ENCODE data around the gene DNAH8.

DNAH8 gene

DNA sequence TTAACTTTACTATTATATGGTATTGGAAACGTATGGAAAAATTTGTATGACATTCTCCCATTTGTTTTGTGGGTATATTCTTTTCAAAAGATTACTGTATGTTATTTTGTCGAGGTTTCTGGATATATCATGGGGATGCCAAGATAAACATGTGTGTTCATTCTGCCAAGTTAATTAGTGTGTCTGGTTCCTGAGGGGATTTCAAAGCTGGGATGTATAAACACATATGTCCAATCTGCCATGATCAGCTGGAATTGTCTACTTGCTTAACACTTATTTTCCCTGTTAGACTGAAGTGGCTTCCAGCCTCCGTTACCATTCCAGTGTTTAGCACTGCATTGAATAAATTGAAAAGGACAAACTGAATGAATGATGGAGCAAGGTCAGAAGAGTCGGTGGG, 86.2 kb downstream of the DNAH8 start:
- no peak for DNase-seq

DNA sequence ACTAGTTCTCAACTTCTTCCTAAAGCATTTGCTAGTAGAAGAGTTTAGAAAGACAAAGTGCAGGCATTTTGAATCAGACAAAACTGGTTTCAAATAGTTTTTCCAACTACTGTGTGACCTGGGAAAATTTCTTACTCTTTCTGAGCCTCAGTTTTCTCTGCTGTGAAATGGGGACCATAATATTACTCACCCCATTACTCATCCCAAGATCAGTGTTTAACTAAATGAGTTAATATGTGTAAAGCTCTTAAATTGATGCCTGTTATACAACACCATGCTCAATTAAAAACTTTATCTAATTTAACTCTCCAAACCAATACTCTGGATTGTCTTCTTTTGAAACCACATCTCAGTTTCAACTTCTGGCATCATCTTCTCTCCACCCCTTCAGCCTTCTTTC, 87.4 kb downstream of the DNAH8 start:
- DNase-seq, result no peak

DNA sequence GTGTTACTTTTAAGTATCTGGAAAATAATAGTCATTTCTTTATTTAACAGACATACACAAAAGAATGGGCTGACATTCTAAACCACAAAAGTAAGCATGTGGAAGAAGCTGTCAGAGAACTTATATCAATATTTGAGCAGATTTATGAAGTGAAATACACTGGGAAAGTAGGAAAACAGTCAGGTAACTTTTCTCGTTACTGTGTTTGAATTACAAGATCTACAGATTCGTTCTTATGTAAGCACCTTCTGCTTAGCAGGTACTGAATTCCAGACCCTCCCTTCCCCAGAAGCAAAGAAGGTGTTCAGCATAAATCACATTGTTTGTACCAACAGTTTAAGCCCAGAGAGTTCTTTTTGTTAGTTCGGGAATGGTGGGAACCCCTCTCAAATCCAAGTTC, 88.0 kb downstream of the DNAH8 start:
- DNase-seq, result no peak

DNA sequence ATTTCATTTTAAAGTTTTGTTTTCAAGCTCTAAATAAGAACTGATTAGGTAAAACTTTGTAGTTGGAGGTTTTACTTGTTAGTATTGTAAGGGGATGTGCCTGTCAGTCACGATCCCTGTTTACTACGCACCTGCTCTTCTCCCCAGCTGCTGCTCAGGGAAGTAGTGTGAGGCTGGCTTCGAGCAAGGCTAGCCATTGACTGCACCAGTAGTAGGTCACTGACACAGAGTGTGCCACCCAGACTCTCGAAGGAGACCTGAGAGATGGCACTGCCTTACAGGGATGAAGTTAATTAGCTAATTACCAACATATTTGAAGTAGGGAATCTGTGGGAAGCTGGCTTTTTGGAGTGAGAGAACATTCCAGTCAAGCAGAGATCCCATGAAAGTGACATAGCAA, 89.2 kb downstream of the DNAH8 start:
- no peak for DNase-seq

DNA sequence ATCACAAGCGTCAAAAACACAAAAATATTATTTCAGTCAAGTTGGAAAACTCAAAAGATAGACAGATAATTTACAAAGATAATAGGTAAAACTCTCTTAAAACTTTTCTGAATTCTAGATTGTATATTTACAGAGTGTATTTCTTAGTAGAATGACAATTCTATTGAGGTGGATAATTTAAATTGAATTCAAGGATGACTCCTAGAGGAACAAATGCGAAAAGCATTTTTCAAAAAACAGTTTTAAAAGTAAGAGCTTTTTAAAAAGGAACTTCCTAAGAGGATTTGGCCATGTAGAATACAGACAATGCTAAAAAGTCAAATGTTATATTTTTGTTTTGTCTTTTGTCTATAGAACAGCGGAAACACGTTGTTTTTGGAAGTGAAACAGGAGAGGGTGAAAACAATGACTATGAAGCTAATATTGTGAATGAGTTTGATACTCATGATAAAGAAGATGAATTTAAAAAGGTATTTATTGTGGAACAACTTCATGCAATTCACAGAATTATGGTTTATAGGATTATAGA, 90.1 kb downstream of the DNAH8 start:
- DNase-seq, result no peak

DNA sequence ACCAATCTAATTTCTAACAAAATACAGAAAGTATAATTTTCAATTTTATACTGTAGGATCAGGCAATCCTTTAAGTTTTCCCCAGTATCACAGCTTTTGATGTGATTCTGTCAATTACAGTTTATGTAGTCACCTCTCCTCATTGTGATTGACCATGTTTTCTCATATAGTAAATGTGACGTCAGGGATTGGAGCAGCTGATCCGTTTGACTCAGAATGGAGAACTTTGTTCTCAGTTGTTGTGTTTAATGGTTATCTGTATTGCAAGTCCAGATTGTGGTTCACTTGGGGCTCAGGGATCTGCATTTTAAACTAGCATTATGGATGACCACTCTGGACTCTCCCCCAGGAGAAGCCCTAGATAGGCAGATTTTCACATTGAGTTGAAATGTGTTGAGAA, 90.6 kb downstream of the DNAH8 start:
- no peak for DNase-seq

DNA sequence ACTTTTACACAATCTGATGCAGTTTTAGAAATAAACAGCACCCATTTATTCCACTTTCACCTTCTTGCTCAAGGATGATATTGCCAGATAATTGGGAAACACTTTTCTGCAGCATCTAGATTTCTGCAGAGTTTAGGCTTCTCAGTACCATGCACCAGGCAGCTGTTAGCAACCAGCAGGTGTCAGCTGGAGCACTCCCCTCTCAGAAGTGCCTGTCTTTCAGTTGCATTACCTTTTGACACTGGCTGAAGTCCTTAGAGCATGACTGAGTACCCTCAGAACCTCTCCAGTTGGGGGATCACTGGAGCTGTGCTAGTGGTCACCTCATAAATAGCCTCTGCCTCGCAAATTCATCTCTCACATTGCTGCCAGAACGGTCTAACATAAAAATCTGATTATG, 91.2 kb downstream of the DNAH8 start:
- no peak for DNase-seq

DNA sequence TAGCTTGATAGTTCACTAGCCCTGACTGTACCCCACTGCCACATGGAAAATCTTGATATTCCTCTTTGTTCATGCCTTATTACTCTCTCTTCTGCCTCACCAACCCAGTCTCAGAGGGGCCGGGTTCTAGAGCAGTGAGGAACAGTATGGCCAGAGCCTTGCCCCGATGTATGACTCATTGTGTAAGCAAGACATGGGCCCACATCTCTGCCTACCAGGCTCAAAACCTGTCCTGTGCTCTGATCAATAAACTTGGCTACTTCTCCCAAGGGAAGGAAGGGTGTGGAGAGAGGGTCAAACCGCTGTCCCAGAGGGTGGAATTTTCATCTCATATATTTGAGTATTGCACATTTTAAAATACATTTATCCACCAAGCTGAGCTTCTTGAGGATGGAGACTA, 91.7 kb downstream of the DNAH8 start:
- no peak for DNase-seq

DNA sequence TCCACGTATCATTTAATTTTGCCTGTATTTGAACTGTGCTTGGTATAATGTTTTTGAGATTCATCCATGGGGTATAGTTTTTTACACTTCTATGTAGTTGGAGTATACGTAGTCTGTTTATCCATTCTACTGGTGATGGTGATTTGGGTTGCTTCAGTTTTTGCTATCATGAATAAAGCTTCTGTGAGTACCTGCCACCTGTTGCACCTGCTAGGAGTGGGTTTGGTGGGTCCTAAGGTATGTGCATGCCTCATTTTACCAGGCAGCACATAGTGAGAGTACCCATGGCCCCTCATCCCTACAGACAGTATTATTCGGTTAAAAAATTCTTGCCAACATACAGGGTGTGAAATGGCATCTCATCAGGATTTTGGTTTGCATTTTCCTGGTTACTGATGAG, 92.9 kb downstream of the DNAH8 start:
- no peak for DNase-seq

DNA sequence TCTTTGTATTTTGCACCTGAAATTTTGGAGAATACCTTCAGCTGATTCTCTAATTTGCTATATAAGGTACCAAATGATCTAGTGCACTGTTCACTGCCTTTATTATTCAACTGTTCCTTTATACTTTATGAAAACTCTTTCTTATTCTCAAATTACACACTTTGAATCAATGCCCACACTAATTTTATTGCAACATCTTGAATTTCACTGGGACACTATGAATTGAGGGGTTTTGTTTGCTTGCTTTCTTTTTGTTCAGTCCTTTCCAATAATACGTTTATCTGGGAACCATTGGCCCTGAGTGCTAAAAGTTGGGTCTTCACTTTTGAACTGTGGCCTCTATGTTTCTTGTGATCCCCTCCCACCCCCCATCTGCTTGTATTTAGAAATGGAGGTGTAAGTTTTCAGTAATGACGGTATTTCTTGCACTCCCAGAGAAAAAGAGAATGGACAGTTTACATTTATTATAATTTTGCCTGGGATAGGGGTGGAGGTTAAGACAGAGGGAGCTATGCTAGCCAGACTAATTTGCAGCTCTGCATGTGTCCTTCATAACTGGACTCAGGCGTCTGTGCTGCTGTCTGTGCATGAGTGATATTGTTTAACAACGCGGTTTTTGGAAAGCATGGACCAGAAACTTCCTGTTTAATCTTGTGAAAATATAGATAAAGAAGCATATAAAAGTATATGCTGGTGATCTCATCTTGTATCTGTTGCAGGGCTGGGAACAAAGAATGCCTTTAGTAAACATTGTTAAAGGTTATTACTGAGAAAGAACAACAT, 98.1 kb downstream of the DNAH8 start:
- DNase-seq, result peak; percentile 16

DNA sequence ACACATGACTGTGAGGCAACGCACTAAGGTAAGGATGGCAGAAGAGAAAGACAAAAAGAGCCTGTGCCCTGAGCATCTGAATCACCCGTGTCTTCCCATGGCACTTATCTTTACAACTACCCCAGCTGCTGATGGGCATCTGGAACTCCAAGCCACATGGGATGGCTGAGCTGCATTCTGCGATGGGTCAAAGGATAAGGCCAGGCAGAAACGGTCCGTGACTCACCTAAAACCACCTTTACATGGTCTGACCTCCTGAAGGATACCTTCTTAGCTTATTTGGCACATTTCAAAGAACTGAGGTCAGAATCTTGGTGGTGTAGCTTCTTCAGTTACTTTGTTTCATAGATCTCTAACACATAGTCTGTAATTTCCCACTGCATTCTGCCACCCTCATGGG, 99.7 kb downstream of the DNAH8 start:
- DNase-seq, result no peak

DNA sequence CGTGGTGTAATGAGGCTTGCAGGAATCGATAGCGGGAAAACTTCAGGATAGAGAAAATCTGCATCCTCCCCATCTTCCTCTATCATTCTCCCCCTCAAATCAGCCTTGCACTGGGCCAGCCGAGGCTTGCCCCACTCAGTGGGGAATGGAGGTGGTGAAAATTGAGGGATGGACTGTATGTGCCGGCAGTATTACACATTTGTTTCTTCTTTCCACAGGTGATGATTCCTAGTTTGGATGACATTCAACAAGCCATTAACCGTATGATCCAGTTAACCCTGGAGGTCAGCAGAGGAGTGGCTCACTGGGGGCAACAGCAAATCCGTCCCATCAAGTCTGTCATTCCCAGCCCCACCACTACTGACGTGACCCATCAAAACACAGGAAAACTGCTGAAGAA, 100.1 kb downstream of the DNAH8 start:
- no peak for DNase-seq

DNA sequence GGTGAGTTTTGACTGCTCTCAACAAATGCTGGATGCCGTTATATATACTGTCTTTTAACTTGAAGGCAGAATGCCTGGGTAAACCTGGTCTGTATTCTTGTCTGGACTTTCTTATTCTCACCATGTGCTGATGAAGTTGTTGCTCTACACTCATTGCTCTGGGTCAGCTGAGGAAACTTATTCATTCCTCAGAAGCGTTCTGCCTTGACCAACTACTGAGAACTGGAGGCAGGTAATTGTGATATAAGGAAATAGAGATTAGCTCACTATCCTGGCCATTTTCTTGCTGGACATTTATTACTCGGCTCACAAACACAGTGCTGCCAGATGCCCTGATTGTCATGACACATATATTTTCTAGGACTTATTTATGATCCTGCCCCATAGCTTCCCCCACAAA, 103.6 kb downstream of the DNAH8 start:
- no peak for DNase-seq

DNA sequence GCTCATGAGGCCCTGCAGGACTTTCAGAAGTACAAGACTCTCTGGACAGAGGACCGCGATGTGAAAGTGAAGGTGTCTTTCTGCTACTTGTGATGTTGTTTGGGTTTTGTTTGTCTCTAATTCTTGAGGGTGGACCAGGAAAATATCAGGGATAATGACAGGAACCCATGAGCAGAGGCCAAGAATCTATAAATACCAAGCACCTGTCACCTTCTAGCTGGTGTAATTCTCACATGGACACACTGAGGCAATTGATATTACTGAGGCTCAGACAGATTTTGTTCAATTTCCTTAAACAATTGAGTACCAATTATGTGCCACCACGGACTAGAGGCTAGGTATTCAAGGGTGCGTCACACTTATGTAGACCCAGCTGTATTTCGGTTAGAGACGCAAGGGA, 107.9 kb downstream of the DNAH8 start:
- DNase-seq, result no peak

DNA sequence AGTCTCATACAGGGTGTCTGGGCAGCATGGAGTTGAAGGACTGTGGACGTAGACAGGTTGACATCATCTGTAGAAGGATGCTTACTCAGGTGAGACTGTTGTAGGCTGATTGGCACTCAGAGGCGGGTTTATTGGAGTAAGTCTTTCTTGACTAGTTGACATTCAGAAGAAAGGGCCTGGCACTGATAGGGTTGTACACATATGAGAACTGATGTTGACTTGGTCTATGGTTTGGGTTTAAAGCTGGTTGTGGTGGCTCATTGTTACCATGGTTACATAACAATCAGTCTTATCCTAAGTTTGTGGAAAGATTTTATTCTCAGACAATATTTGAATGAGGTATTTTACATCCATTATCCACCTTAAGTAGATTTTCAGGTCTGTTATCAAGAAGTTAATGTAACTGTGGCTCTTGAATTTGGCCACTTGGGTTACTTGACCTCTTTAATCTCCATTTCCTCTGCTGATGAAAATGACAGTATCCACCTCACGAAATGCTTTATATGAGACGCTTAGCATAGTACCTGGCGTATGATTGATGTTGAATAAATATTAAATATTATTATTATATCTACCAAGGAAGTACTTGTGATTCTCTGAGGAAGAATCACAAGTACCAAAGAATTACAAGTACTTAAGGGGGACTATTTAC, 109.3 kb downstream of the DNAH8 start:
- no peak for DNase-seq

DNA sequence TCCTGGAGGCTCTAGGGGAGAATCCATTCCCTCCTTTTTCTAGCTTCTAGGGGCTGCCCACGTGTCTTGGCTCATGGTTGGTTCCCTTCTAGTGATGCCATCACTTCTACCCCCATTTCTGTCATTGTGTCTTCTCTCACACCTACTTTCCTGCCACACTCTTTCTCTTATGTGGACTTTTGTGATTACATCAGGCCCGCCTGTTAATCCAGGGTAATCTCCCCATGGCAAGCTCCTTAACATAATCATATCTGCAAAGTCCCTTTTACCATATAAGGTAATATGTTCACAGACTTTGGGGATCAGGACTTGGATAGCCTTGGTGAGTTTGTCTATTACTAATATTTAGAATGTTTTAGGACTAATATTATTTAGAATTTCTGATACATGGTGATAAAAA, 111.9 kb downstream of the DNAH8 start:
- no peak for DNase-seq

DNA sequence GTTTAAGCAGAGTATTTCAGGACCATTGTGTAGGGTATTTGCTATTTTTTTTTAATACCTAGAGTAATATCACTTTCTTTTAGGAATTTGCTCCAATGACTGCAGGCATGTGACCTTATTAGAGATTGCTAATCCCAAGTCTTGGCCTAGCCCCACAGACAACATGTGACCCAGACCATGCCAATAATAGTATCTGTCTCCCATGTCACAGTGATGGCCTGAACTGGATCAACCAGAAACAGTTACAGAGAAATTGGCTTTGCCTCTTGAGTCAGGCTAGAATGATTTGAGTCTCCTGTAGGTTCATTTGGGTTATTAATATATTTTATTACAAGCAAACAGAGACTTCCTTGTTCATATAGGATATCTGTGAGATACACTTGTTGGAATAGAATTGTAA, 116.8 kb downstream of the DNAH8 start:
- no peak for DNase-seq

DNA sequence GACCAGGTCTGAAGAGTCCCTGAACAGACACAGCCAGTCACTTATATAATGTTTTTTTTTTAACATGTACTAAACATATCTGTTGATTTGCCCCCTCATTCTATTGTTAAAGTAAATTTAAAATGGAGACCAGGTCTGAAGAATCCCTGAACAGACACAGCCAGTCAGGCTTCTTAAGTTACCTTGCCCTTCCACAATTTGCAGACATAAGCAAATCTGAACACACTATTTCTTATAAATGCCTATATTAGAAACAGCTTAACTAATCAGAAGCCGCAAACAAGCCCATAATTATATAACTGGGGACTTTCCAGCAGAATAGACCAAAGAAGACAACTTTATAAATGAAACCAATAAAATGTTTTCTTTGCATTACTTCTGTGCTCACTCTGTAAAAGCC, 118.2 kb downstream of the DNAH8 start:
- DNase-seq, result no peak

DNA sequence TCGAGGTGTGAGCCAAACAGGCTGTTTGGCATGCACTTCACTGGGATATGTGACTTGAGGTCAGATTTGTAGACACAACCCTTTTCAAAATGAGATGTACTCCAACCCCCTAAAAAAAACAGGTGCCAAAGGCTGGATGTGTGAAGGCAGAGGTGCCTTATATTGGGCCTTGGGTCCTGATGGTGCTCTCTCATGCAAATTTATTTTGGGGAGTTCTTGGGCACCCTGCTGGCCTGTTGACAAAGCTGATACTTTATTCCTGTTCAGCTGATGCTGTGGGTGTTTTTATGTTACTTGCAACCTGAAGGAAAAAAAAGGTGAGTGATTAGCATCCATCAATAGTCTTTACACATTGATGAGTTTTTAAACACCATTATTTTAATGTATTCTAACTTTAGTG, 121.5 kb downstream of the DNAH8 start:
- no peak for DNase-seq

DNA sequence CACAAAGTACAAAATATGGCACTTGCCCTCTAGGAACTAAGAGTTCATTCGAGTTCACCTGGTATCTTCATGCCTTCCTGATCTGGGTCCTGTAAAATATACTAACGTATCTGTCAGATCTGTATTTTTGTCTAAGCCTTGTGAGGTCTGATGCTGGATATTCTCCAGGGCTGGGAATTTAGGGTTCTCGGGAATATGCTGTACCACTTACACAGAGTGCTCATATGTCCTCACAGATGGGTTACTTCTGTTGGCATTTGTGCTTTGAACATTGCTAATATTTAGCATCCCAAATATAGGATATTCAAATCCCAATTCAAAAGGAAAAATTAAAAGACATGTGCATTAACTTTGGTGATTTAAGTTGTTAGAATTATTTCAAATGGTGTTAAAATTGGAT, 122.0 kb downstream of the DNAH8 start:
- no peak for DNase-seq

DNA sequence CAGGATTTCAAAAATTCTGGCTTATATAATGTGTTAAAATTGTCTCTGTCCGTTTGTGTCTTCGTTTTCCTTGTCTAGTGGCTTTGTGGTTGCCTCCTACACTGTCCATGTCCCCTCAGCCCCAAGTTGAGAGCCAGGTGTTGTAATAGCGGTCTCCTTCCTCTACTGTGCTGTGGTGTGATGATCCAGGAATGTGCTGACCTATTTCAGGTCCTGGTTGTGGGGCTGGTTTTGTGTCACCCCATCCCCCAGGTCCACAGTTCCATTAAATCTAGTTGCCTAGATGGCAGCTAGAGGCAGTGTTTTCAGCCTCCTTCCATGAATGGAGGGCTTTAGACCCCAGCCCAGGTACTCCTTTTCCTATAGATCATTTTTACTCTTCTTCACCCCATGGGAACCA, 128.7 kb downstream of the DNAH8 start:
- no peak for DNase-seq

DNA sequence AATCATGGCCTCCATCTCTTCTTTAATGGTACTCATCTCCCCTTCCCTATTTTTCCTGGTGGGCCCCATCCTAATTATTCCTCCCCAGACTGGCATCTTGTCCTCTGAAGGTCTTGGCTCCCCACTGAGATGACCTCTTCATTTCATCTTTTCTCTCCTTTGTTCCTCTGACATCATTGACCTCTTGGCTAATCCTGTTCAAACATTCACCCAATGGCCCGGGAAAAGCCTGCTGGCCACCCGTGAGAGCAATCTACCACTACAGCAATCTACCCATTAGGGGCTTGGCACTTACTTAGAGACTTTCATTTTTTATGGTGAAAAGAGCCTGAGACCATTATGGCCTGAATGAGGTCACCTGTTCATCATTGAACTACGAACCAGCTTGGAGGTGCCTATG, 130.8 kb downstream of the DNAH8 start:
- DNase-seq, result no peak

DNA sequence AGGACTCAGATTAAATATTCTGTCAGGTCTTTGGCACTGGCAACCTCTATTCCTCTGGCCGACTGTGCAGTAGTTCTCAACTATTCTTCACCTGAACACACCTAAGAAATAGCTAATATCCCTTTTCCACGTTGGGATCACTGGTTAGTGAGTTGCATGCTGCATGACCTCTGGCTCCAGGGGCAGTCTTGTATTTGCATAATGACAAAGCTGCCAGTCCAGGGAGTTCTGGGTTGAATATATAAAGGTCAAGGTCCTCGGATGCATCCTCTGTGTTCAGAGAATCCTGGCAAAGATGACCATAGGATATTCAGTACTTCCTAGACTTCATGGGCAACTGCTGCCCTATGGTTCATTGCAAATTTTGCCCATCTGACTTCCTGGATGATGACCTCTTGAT, 131.2 kb downstream of the DNAH8 start:
- no peak for DNase-seq

DNA sequence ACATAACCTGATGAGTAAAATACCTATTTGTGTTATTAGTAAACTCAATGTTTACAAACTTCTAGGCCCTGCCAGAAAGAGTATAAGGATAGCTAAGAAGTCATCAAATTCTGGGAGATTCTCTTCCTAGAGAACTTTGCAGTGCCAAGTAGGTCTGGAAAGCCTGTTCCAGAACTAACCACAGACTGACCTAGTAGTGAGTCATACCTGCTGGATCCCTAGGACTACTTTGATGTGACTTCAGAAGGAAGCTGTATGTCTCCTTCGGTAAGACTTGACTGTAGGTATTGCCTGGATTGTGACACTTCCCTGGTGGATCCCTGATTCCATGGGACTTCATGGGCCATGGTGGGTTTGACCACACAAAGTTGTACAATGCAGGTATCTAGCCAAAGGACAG, 131.7 kb downstream of the DNAH8 start:
- no peak for DNase-seq

DNA sequence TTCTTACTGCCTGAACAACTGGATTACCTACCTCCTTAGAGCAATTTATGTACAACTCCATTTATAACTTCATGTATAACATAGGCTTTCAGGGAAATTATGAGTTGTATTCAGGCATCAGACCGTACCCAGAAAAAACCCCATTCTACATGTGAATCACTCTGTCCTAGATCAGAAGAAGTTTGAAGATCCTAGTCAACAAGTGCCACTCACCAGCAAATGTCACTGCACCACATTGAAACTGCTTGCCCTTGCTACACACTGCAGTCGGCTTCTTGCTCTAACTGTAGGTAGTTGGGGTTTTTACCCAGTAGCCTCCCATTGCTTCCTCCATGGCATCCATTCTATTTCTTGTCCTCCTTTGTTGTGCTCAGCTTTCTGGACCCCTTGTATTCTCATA, 132.4 kb downstream of the DNAH8 start:
- DNase-seq, result no peak
